CD4-positive, alpha-beta T cell treated with Interleukin-17A for 4 hours (primary cell): ENCODE results near the gene HSD17B2.
"Not testable (repeated sequence)": the region's sequence is repeated elsewhere in the genome, so short reads cannot be mapped to it uniquely, and the experiment has no call there.

Source experiments
- DNase-seq: peaks from one replicate; pipeline ENCODE4 v3.0.0-alpha.2; 2020; ENCODE audit warnings: mixed read lengths

HSD17B2 gene

DNA sequence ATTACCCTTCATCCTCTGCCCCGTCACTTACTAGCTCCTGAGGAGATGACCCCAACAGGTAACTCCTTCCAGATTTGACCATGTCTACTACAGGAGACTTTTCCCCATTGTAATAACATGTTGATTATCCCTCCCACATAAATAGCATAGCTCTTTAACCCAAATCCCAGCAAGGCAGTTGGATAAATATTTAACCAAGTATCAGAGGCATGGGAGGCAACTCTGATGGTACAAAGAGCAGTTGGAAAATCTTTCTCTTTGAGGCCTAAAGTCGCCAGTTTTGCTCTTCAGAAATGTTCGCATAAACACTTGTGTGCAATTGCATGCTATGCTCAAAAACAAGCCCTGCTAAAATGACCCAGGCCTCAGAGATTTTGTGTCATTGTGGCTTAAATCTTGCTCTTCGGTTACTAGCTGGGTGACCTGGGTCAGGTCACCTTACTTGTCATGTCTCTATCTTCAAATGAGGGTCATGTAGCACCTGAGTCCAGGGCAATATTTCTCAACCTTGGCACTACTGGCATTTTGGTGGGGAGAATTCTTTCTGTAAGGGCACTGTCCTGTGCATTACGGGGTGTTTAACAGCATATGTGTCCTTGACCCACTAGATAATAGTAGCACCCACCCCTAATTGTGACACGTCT lies 48.8 kb downstream of the HSD17B2 start:
- no peak for DNase-seq

DNA sequence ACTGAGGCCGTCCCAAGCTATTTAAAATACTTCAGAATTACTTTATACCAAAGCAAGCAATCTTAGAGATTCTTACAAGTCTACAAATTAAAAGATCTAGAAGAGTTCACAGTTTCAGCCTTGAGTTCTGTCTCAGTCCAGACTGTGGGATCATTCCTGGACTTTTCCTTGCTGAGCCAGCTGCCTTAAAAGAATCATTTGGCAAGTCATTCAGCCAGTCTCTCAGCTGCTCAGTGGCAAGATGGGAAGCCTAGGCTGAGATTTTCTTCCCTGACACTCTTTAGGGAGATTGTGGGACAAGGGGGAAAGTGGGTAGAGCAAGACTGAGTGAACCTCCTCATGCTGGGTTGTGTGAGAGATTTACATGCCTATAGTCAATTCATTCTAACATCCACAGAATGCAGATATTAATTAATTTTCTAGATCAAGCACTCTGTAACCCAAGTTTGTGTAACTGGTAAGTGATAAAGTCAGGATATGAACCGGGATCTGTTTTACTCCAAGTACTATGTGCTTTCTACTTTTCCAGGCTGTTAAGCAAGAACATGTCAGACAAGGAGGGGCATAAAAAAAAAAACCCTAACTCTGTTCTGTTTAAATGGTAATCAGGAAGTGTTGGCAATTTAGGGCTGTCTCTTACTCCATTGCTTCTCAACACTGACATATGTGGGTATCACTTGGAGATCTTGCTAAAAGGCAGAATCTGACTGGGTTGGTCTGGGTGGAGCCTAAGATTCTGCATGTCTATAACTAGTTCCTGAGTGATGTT lies 50.1 kb downstream of the HSD17B2 start:
- DNase-seq: no peak

DNA sequence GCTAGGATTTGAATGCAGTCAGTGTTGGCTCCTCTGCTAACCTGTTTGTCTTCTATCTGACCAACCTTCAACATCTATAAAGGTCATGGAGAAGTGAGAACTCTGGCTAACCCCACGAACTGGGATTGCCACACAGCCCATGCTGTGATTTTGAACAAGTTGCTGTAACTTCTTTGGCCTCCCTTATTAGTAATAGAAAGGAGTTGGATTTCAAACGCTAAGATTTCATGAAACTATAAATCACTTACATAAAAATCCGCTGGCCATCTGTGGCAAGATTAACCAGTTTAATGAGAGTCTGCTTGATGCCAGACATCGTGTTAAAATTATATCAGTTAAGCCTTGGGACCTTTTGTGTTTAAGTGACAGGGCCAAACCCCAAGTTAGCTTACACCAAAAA lies 53.4 kb downstream of the HSD17B2 start:
- DNase-seq: no peak

GRCh38 chr16:82091241-82091640 lies 56.2 kb downstream of the HSD17B2 start:
- no peak for DNase-seq

- no peak for DNase-seq
These were observed 57.7 kb downstream of the HSD17B2 start for GRCh38 chr16:82092711-82093110.

DNA sequence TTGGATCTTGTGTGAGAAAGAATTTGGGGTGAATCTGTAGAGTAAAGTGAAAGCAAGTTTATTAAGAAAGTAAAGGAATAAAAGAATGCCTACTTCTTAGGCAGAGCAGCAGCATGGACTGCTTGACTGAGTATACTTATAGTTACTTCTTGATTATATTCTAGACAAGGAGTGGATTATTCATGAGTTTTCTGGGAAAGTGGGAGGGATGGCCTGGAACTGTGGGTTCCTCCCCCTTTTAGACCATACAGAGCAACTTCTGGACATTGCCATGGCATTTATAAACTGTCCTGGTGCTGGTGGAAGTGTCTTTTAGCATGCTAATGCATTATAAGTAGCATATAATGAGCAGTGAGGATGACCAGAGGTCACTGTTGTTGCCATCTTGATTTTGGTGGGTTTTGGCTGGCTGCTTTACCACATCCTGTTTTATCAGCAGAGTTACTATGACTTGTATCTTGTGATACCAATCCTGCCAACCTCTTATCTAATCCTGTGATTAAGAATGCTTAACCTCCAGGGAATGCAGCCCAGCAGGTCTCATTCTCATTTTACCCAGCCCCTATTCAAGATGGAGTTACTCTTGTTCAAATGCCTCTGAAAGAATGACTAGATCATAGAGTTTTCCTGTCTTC lies 58.7 kb downstream of the HSD17B2 start:
- DNase-seq: no peak

DNA sequence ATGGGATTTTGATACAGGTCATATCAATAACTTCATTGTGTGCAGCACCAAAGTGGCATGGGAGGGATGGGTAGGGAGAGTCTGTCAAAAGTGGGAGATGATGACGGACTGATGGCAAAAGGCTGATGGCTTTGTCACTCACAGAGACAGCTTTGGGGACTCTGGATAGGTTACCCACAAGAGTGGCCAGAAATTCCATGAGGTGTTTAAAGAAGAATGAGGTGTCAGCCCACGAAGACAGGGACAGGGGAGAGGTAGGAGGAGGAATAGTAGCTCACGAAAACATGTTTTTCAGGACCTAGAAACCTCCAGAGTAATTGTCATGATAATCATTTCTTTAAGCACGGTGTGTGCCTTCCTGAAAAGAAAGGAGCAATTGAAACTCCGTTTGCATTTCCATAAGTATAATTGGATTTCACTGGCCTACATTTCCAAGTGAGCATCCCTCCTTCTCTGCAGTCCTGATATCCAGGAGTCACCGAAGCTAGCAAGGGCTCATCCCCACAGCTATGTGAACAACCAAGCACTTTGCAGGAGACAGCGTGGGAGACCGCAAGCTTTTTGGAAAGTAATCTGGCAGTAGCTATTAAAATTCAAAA lies 60.0 kb downstream of the HSD17B2 start:
- no peak for DNase-seq

DNA sequence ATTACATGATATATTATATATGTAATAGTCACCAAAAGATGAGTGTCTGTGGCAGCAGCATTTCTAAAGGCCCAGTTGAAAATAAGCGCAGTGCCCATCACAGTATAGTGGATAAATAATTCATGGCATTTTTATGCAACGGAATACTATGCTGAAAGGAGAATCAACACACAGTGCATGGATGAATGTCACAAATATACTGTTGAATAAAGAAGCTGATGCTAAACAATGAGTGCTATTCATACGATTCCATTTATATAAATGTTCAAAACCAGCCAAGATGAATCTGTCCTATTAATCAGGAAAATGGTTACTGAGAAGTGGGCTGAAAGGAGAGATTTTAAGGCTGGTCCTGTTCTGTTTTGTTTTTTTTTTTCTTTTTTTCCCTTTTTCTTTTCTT lies 61.6 kb downstream of the HSD17B2 start:
- DNase-seq: no peak

- no peak for DNase-seq
These were observed 70.1 kb downstream of the HSD17B2 start for GRCh38 chr16:82105107-82105506.

- DNase-seq: no peak
These were observed 73.0 kb downstream of the HSD17B2 start for GRCh38 chr16:82108100-82108499.

DNA sequence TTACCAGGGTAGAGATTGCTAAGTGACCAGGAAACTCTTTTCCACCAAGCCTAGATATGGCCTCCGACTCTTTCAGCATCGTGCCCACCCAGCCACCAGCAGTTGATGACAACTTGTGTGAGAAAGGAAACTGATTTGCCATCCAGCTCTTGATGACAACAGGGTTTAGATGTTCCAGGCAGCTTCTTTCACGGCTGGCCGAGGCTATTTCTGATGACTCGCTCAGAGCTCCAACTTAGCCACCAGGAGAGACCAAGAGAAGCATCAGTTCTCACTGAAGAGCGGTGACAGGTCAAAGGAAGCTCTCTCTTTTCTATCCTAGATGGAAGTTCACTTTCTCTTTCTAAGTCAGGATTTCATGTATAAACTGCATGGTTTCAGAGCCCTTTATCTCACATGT lies 73.7 kb downstream of the HSD17B2 start:
- no peak for DNase-seq

DNA sequence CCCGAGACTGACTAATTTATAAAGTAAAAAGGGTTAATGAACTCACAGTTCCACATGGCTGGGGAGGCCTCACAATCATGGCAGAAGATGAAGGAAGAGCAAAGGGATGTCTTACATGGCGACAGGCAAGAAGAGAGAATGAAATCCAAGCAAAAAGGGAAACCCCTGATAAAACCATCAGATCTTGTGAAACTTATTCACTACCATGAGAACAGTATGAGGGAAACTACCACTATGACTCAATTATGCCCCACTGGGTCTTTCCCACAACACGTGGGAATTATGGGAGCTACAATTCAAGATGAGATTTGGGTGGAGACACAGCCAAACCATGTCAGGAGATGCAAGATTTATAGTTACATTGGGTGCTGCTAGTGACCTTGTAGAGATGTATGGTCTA lies 74.2 kb downstream of the HSD17B2 start:
- not testable (repeated sequence) for DNase-seq

GRCh38 chr16:82111944-82112343 lies 76.9 kb downstream of the HSD17B2 start:
- DNase-seq: no peak

GRCh38 chr16:82113741-82114140 lies 78.7 kb downstream of the HSD17B2 start:
- DNase-seq: no peak

GRCh38 chr16:82116535-82116934 lies 81.5 kb downstream of the HSD17B2 start:
- DNase-seq: no peak

GRCh38 chr16:82118749-82119148 lies 83.7 kb downstream of the HSD17B2 start:
- no peak for DNase-seq

GRCh38 chr16:82119405-82119804 lies 84.4 kb downstream of the HSD17B2 start:
- DNase-seq: no peak

- DNase-seq: no peak
These were observed 89.6 kb downstream of the HSD17B2 start for GRCh38 chr16:82124651-82125050.

GRCh38 chr16:82129881-82130280 lies 94.8 kb downstream of the HSD17B2 start:
- no peak for DNase-seq

DNA sequence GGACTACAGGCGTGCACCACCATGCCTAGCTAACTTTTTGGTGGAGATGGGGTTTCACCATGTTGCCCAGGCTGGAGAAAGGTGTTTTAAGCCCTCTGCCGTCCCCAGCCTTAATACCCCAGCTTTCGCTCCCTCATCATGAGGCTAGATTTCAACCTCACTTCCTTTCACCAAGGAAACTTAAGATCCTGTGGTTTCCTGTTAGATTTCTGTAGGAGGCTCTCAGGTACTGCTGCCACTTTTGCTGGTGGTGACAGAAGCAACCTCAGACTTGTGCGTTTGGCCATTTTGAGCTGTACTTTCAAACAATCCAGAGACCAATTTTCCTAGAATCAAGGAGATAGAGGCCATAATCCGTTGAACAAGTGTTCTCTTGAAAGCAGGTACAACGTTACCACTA lies 98.7 kb downstream of the HSD17B2 start:
- peak; percentile 16 for DNase-seq

GRCh38 chr16:82134846-82135245 lies 99.8 kb downstream of the HSD17B2 start:
- DNase-seq: no peak

GRCh38 chr16:82135844-82136243 lies 100.8 kb downstream of the HSD17B2 start:
- DNase-seq: no peak

DNA sequence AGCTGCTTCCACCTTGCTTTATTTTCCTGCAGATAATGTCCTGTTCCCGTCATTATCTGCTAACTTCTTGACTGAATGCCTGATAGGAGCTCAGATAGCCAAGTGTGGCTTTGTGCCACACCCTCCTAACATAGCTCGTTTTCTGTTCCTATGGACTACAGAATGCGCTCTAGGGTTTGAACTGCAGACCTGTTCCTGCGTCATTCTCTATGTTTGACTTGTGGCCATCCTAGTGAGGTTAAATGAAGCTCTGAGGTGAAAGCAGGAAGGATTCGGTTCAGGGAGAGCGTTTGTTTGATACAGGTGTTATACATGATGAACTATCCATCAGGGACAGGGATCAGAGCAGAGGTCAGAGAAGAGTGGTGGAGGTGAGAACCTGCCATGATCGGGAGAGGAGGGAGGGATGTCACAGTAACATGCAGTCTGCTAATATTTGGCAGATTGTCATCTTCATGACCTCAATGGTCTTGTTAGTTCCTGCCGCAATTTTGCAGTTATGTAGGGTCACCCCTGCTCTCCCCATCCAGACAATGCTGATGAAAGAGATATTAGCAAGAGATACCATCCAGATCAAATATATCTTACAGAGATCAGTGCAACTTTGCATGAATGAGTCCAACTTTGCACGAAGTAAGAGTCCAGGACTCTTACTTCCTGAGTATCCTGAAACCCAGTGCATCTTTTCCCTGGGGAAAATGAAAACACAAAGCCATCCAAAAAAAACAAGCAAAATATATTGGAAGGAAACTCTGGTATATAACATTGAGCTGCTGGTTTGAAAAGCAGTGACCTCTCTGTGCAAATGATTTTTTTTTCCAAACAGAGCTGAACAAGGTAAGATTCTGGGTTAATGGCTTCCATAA lies 102.1 kb downstream of the HSD17B2 start:
- DNase-seq: no peak
